Astrocyte (in vitro differentiated cells and primary cell): Measurements from ENCODE around the gene VGLL4. TPM values are rescaled to one million over a fixed set of nuclear protein-coding genes. Genes with fewer than 3 reads are reported as not detected.

Experiments used
- DNase-seq: peaks from one replicate; pipeline ENCODE4 v3.0.0-alpha.2; 2010; ENCODE audit warnings: low read depth
- FAIRE-seq: peaks from 2 replicates; lab custom pipeline; 2011; peaks lifted over from hg19 to GRCh38; lab: Jason Lieb, UNC
- H2AFZ ChIP-seq: 2 replicates; pipeline ENCODE4 v1.6.0; 2012; ENCODE audit warnings: low read depth, low read length, inconsistent platforms
- H3K27ac ChIP-seq: 2 replicates; pipeline ENCODE4 v1.5.1; 2011; ENCODE audit warnings: low read depth, low read length, inconsistent platforms
- H3K27me3 ChIP-seq: 2 replicates; pipeline ENCODE4 v1.6.0; 2011; ENCODE audit warnings: low read length, inconsistent platforms; ENCODE audit not compliant: insufficient read depth
- H3K36me3 ChIP-seq: 2 replicates; pipeline ENCODE4 v1.5.1; 2011; ENCODE audit warnings: low read length, inconsistent platforms; ENCODE audit not compliant: insufficient read depth
- H3K4me1 ChIP-seq: 2 replicates; pipeline ENCODE4 v1.5.1; 2011; ENCODE audit warnings: low read length, inconsistent platforms; ENCODE audit not compliant: insufficient read depth
- H3K4me2 ChIP-seq: 2 replicates; pipeline ENCODE4 v1.6.0; 2012; ENCODE audit warnings: low read length, inconsistent platforms
- H3K4me3 ChIP-seq: 2 replicates; pipeline ENCODE4 v1.5.1; 2011; ENCODE audit warnings: low read depth, mild to moderate bottlenecking, low read length, inconsistent platforms; ENCODE audit not compliant: insufficient read depth
- H3K79me2 ChIP-seq: 2 replicates; pipeline ENCODE4 v1.6.0; 2012; ENCODE audit warnings: mild to moderate bottlenecking, low read length, inconsistent platforms; ENCODE audit not compliant: insufficient read depth
- H3K9ac ChIP-seq: 2 replicates; pipeline ENCODE4 v1.6.0; 2012; ENCODE audit warnings: mild to moderate bottlenecking, low read length, inconsistent platforms
- H3K9me3 ChIP-seq: 2 replicates; pipeline ENCODE4 v1.5.1; 2012; ENCODE audit warnings: low read depth, mild to moderate bottlenecking, low read length, inconsistent platforms; ENCODE audit not compliant: insufficient read depth
- H4K20me1 ChIP-seq: 2 replicates; pipeline ENCODE4 v1.6.0; 2012; ENCODE audit warnings: low read length, inconsistent platforms; ENCODE audit not compliant: insufficient read depth
- H3K27ac Mint-ChIP-seq: one replicate; pipeline ENCODE4 v1.8.0; 2021; ENCODE audit warnings: mild to moderate bottlenecking, mixed read lengths; ENCODE audit not compliant: unreplicated experiment
- H3K27me3 Mint-ChIP-seq: one replicate; pipeline ENCODE4 v1.8.0; 2021; ENCODE audit warnings: low read depth, mixed read lengths; ENCODE audit not compliant: unreplicated experiment
- H3K36me3 Mint-ChIP-seq: one replicate; pipeline ENCODE4 v1.8.0; 2021; ENCODE audit warnings: low read depth, mixed read lengths; ENCODE audit not compliant: unreplicated experiment
- H3K4me1 Mint-ChIP-seq: one replicate; pipeline ENCODE4 v1.8.0; 2021; ENCODE audit warnings: low read depth, mixed read lengths; ENCODE audit not compliant: unreplicated experiment
- H3K4me3 Mint-ChIP-seq: one replicate; pipeline ENCODE4 v1.8.0; 2021; ENCODE audit warnings: mild to moderate bottlenecking, moderate library complexity, mixed read lengths; ENCODE audit not compliant: unreplicated experiment
- H3K9me3 Mint-ChIP-seq: one replicate; pipeline ENCODE4 v1.8.0; 2021; ENCODE audit warnings: mild to moderate bottlenecking, mixed read lengths; ENCODE audit not compliant: unreplicated experiment
- EZH2 ChIP-seq: IDR thresholded peaks from 2 replicates; pipeline ENCODE4 v1.6.1; 2012; ENCODE audit warnings: mild to moderate bottlenecking, low read length, inconsistent platforms; ENCODE audit not compliant: insufficient read depth
- total RNA-seq: library from RNA; stranded (reverse); gene quantifications from 2 replicates; pipeline ENCODE4 v1.2.1, GENCODE V29; 2021
- TF ChIP-seq, protein P1 (sequence below): IDR thresholded peaks from 2 replicates; pipeline ENCODE4 v1.5.1; 2011; ENCODE audit warnings: low read depth, mild to moderate bottlenecking, inconsistent platforms, low read length, moderate library complexity; ENCODE audit not compliant: insufficient read depth

VGLL4 gene
- total RNA-seq, 1 donor from 2014 or later = 70.3 TPM

DNA sequence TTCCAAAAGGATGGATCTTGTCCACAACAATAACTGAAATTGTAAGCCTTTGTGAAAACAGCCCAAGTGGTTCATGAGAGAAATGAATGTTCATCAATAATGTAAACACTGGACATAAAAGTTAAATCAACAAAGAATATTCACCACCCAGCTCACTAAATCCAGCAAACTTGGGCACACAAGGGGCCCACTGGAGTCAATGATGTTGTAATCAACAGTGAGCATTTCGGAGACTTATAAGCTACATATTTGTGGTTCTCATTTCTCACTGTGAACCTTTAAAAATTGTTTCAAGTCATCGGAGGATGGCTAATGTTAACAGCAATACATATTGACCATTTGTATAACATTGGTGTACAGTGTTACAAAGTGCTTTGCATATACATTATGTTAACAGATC is 63.1 kb downstream of the VGLL4 start:
- TF ChIP-seq, protein P1, sequence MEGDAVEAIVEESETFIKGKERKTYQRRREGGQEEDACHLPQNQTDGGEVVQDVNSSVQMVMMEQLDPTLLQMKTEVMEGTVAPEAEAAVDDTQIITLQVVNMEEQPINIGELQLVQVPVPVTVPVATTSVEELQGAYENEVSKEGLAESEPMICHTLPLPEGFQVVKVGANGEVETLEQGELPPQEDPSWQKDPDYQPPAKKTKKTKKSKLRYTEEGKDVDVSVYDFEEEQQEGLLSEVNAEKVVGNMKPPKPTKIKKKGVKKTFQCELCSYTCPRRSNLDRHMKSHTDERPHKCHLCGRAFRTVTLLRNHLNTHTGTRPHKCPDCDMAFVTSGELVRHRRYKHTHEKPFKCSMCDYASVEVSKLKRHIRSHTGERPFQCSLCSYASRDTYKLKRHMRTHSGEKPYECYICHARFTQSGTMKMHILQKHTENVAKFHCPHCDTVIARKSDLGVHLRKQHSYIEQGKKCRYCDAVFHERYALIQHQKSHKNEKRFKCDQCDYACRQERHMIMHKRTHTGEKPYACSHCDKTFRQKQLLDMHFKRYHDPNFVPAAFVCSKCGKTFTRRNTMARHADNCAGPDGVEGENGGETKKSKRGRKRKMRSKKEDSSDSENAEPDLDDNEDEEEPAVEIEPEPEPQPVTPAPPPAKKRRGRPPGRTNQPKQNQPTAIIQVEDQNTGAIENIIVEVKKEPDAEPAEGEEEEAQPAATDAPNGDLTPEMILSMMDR = no peak
- TF ChIP-seq EZH2 = no peak
- Histone ChIP-seq H4K20me1 (peaks cover 91% of the 10 kb centered on the region), H3K4me2 (no peak overlapping the region), H3K36me3 (peaks cover 7% of the 10 kb centered on the region), H3K27me3 (no peaks in the 10 kb centered on the region), H3K79me2 (peaks cover 98% of the 10 kb centered on the region), H3K9ac (no peak overlapping the region), H3K4me3 (no peak overlapping the region), H3K9me3 (no peaks in the 10 kb centered on the region), H3K4me1 (peaks cover 37% of the 10 kb centered on the region), H2AFZ (no peak overlapping the region), H3K27ac (no peak overlapping the region)
- peaks cover 12% of the 10 kb centered on the region for H3K36me3 Mint-ChIP-seq
- peaks cover 51% of the 10 kb centered on the region for H3K4me1 Mint-ChIP-seq
- H3K27ac Mint-ChIP-seq = no peak overlapping the region
- H3K9me3 Mint-ChIP-seq = no peaks in the 10 kb centered on the region
- H3K27me3 Mint-ChIP-seq = no peaks in the 10 kb centered on the region
- FAIRE-seq = no peak
- no peak overlapping the region for H3K4me3 Mint-ChIP-seq
- DNase-seq = no peak

GRCh38 chr3:11578169-11578568 is 65.5 kb downstream of the VGLL4 start:
- Histone ChIP-seq H3K27me3 (no peaks in the 10 kb centered on the region), H3K4me3 (no peak overlapping the region), H3K36me3 (peaks cover 7% of the 10 kb centered on the region), H3K79me2 (peaks cover 98% of the 10 kb centered on the region), H3K27ac (no peak overlapping the region), H3K9me3 (no peaks in the 10 kb centered on the region), H3K4me1 (peaks cover 28% of the 10 kb centered on the region), H3K9ac (no peak overlapping the region), H2AFZ (no peak overlapping the region), H3K4me2 (no peak overlapping the region), H4K20me1 (peaks cover 91% of the 10 kb centered on the region)
- H3K36me3 Mint-ChIP-seq = peaks cover 13% of the 10 kb centered on the region
- H3K9me3 Mint-ChIP-seq = no peaks in the 10 kb centered on the region
- H3K27me3 Mint-ChIP-seq = no peaks in the 10 kb centered on the region
- TF ChIP-seq, protein P1 = no peak
- TF ChIP-seq EZH2 = no peak
- no peak overlapping the region for H3K4me3 Mint-ChIP-seq
- no peak for FAIRE-seq
- peaks cover 36% of the 10 kb centered on the region for H3K4me1 Mint-ChIP-seq
- no peak for DNase-seq
- no peak overlapping the region for H3K27ac Mint-ChIP-seq

GRCh38 chr3:11576453-11576852 is 67.3 kb downstream of the VGLL4 start:
- peaks cover 19% of the 10 kb centered on the region for H3K36me3 Mint-ChIP-seq
- Histone ChIP-seq H3K9ac (no peak overlapping the region), H3K9me3 (no peaks in the 10 kb centered on the region), H4K20me1 (peaks cover 78% of the 10 kb centered on the region), H3K4me3 (no peak overlapping the region), H3K4me1 (peaks cover 11% of the 10 kb centered on the region), H3K79me2 (peaks cover 95% of the 10 kb centered on the region), H3K4me2 (no peak overlapping the region), H2AFZ (no peak overlapping the region), H3K27me3 (no peaks in the 10 kb centered on the region), H3K36me3 (peaks cover 12% of the 10 kb centered on the region), H3K27ac (no peak overlapping the region)
- FAIRE-seq (no peak), DNase-seq (no peak)
- no peak overlapping the region for H3K27ac Mint-ChIP-seq
- H3K4me1 Mint-ChIP-seq = peaks cover 19% of the 10 kb centered on the region
- no peaks in the 10 kb centered on the region for H3K9me3 Mint-ChIP-seq
- TF ChIP-seq EZH2 = no peak
- TF ChIP-seq, protein P1 = no peak
- no peak overlapping the region for H3K4me3 Mint-ChIP-seq
- no peaks in the 10 kb centered on the region for H3K27me3 Mint-ChIP-seq
